ENCODE data around the gene LAMB1.
"Not testable (repeated sequence)": the region's sequence is repeated elsewhere in the genome, so short reads cannot be mapped to it uniquely, and the experiment has no call there.

LAMB1 gene

DNA sequence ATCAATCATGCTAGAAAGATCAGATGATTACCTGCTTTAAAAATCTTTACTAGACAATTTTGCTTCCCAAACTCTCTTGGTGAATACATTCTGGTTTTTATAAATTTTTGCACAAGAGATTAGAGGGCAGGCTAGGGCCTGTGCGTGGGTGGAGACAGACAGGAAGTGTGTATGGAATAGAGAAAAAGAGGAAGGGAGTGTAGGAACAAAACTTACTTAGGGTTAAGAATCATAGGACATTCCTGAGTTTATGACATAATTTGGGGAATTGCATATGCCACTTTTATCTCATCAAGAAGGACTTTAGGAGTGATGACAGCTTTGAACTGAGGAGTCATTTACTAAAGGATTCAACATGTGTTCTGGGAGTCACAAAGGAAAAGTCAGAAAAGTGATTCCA is 31.3 kb downstream of the LAMB1 start:
- peak; percentile 73 for DNase-seq

DNA sequence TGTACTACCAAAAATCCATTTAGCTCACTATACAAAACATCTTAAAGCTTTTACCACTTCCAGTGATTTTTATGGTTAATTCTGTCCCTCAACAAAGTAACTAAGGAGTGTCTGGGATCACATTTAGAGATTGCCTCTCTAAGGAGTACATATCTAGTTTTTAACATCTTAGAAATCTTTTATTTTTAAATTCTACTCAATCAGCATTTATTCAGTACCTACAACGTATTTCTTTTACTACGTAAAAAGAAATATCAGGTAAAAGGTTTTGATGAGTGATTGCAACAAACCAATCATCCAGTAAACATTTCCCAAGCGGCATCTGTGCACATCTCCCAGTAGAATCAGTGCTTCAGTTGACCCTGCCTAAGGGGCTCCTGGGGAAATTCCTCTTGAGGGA is 31.9 kb downstream of the LAMB1 start:
- no peak for DNase-seq

DNA sequence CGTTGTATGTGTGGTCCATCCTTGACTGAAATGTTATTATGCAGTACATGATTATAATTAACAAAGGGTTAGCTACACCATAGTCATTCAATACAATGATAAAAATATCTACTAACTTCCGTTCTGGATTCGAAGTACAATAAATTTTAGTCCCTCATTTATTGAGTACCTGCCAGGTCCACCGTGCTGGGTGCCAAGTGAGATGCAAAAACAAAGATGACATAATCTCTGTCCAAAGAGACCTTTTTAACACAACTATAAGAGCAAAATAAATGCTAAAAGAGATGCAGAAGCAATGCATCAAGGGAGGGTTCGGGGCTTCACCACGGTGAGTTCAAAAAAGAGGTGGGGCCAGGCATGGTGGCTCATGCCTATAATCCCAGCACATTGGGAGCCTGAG is 33.1 kb downstream of the LAMB1 start:
- no peak for DNase-seq

DNA sequence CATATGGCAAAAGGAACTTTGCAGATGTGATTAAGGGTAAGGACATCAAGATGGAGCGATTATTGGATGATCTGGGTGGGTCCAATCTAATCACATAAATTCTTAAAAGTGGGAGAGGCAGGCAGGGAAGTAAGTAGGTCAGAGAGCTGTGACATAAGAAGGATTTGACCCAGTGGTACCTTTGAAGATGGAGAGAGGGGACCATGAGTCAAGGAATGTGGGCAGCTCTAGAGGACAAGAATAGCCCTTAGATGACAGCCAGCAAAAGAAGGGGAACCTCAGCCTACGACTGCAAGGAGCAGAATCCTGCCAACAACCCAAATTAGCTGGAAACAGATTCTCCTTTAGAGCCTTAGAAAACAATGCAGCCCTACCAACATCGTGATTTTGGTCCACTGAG is 34.5 kb downstream of the LAMB1 start:
- DNase-seq = no peak

DNA sequence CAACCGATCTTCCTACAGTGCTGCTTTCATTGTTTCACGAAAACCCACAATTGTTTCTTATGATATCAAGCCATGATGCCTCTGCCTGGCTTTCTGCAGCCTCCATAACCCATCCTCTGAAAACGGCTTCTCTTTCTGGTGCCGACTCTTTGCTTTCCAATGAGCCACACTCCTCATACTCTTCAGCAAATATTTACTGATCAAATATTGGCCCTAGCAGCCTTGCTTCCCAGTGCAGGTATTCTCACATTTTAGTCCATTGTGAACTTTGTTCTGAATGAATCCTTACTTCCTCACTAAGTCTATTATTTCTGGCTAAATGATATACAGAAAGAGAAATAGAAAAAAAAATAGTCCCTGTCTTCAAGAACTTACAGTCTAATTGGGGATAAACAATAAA is 35.5 kb downstream of the LAMB1 start:
- no peak for DNase-seq

DNA sequence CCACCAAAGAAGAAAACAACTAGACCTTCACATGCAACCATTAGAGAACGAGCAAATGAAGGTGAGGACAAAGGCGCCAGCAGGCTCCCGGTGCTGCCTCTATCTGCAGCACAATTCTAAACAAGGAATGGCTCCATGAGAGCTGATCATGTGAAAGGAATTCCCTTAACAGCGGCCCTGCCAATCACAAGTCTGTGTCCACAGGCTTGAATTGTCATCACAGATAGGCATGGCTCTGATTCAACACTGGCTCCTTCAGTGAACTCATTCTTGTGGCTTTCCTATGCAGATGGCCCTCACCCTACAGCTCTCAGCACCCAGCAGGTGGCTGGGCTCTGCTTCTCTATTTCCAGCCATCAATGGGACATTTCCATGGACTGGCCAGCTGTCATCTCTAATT is 36.2 kb downstream of the LAMB1 start:
- peak; percentile 79 for DNase-seq

DNA sequence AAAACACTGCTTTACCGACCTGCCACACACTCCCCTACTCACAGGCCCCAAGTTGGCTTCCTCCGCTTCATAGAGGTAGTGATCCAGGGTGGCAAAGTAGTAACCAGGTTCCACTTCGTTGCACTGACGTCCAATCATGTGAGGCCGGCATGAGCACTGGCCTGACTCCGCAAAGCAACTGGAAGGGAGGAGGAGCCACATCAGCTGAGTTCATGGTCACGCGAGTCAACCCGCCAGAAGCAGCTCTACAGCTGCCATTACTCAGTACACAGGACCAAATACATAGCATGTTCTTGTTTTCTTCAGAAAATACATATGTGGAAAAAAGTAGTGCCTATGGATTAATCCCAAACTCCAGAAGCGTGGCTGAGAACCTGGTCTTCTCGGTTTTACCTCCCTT is 38.5 kb downstream of the LAMB1 start:
- no peak for DNase-seq

DNA sequence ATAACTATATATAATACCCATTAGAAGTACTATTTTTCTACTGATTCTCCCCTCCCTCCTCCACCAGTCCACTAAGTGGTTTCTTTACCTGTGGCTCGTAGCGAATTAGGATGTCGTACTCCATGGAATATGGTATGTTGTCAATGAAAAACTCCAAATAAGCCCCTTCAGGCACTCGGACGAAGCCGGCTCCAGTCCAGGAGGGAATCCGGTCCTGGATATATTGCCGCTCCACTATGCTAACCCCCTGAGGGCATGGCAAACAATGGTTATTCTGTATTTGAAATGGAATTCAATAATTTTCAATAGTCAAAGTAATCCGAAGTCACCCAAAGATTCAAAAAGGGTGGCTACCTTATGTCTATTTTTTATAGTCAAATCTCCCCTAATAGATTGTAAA is 40.1 kb downstream of the LAMB1 start:
- DNase-seq = no peak

DNA sequence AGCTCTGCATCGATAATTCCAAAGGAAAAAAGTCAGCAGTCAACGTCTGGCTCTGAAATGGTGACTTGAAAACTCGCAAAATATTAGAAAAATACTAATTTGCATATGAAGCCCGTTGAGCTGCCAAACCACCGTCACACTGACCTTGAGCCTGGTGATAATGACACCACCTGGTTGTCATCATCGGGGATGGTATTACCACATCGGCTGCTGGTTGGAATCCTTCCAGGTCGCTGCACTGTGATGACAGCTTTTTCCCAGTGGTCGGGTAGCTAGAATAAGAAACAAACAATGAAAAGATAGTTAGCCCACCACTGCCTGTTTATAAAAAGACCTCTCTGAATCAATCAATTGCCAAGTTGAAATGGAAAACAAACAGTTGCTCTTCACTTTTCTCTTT is 41.6 kb downstream of the LAMB1 start:
- no peak for DNase-seq

DNA sequence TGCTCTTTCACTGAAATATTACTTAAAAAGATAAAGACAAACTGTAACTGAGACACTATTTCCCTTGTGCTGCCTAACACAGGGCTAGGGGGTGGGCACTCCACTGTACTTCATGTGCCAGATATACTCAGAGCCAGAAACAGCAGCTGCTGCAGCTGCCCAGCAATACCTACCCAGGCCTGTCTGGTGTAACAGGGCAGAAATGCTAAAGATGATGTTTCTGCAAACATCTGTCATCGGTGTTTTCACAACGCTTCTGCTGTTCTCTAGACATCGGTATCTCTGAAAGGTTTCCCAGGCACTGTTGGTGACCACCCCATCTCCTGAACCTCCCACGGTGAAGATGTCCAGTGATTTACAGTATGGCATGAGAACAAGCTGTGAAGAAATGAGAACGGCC is 42.7 kb downstream of the LAMB1 start:
- DNase-seq = no peak

DNA sequence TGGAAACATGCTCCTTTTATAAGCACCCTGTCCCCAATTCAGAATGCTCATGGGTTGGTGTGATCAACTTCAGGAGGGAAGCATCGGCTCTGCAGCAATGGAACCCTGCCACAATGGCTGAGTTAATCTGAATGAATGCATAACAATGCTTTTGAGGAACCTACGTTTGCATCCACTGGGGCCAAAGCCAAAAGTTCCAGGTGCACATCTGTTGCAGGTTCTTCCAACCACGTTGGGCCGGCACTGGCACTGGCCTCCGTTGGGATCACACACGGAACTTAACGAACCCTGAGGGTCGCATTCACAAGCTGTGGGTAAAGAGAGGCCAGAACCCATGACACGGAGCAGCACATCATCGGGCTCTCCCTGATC is 43.4 kb downstream of the LAMB1 start:
- DNase-seq = no peak

DNA sequence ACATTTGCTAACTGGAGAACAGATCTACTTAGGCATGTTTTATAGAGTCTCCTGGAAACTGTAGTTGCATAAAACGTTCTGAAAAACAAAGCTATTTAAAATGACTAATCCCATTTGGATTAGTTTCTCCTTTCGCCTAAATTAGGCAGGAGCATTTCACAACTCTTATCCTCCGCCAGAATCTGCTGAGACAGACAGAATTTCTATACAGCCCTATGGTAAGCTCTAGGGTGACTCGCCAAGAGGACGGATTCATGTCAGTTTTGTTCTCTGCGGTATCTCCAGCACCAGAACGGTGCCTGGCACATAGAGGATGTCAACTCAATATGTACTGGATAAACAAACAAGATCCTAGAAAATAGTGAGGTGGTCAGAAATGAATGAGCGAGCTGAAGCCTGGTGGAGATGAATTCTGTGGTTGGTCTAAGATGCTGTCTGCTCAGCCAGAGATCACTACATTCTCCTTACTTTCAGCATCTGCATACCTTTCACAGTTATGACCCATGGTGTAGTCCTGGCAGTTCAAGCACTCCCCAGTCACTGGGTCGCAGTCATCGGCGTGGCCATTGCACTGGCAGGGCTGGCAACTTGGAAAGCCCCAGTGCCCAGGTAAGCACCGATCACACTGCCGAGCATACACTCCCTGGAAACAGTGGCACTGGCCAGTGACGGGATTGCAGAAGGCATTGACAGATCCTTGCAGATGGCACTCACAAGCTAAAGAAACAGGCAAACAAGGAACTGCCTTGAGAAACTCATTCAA is 44.0 kb downstream of the LAMB1 start:
- peak; percentile 87 for DNase-seq

DNA sequence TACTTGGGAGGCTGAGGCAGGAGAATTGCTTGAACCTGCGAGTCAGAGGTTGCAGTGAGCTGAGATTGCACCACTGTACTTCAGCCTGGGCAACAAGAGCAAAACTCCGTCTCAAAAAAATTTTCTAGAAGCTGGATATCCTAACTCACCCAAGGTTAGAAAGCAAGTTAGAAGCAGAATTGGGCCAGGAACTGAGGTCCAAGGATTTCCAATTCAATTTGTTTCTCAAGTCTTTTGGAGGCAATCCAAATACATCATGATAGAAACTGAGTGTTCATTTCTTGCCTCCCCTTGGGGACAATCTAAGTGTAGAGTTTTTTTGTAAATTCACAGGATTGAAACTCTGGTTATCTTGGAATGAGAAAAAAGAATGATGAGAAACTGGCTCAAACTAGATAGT is 45.5 kb downstream of the LAMB1 start:
- DNase-seq = no peak

DNA sequence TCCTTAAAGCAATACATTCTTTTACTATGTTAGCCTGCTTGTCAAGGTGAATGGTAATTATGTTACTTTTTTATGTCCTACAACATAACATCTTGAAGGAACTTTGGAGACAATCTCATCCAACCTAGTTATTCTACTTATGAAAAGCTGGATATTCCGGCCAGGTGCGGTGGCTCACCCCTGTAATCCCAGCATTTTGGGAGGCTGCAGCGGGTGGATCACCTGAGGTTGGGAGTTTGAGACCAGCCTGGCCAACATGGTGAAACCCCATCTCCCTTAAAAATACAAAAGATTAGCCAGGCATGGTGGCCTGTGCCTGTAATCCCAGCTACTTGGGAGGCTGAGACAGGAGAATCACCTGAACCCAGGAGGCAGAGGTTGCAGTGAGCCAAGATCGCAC is 46.0 kb downstream of the LAMB1 start:
- not testable (repeated sequence) for DNase-seq

DNA sequence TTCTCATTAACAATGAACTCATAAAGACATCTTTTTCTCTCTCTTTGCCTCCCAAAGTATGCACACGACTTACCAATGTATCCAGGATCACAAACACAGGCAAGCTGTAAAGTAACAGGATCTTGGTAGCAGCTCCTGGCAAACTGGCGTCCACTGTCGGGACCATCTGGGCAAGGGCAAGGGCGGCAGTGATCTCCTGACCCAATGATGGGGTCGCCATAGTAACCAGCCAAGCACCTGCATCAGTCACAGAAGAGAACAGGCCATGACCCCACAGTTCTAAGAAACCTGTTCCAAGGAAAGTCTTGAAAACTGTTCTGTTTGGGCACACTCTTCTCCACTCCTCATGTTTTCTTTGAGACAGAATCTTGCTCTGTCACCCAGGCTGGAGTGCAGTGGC is 47.6 kb downstream of the LAMB1 start:
- no peak for DNase-seq

DNA sequence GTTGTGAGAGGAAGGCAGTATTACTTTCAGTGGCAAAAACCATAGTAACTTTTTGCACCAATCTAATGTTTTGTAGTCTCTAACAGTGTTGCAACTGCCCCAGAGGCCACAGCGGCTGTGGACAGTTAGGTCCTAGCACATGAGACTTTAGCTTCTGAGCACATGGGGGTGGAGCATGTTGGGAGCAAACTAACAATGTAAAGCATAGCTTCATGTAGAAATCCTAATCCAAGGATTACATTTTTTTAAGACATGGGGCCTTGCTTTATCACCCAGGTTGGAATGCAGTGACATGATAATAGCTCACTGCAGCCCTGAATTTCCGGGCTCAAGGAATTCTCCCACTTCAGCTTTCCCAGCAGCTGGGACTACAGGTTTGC is 49.0 kb downstream of the LAMB1 start:
- DNase-seq = peak; percentile 30

DNA sequence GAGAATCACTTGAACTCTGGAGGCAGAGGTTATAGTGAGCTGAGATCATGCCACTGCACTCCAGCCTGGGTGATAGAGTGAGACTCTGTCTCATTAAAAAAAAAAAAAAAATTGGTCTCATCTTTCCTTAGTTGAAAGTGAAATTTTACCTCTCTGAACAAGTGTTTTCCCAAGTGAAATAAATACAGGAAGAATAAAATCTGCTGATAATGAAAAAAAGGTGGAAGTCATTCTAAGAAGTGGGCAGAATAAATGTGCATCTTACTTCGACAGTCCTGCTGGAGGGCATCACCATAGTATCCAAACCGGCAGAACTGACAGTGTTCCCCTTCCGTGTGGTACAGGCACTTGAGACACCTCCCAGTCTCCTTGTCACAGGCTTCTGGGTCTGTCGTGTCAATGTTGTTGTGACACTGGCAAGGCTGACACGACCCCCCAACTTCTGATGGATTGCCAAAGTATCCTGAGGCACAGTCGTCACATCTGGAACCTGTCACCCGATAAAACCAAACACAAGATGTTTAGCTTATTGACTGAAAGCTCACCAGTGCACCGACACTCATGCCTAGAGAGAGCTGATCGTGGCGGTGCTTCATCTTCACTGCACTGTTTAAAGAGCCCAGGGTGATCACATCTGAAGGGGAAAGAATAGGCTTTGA is 49.6 kb downstream of the LAMB1 start:
- no peak for DNase-seq

DNA sequence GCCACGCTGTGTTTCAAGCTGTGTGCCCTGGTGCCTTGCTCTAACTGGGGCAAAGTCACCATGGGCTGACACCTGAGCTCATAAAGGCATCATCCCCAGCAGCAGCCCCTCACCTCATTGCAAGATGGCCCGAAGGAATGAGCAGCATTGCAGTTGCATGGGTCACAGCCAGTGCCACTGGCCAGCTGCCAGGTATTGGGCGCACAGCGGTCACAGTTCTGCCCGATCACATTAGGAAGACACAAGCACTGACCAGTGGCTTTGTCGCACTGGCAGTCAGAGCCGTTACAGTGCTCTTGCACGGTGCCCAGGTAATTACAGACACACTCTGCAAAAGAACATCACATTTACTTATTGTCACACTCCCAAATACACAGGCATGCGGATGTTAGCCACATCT is 51.1 kb downstream of the LAMB1 start:
- no peak for DNase-seq

DNA sequence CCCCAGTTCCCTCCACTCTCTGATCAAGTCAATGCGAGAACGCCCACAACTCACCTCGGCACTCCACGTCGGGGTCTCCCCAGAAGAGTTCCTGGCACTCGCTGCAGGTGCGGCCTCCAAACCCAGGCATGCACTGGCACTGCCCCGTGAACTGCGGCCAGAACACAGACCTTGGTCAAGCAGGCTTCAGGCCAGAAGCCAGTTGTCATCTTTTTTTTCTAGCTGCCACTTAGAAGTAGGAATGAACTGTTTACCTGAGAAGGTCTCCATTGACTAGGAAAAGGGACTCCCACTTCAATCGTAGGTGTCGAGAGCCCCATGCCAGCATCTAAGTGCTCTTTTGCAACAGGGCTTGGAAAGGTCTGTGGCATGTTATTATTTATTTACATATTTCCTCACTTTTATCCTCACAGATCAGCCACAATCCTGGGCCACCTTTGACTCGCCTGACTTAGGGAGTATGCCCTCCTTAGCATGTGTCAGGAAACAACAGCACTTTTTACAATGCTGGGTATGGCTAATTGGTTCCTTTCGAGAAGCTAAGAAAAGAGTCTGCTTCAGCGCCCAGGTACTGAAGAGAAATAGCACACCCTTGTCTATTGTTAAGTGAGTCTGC is 51.7 kb downstream of the LAMB1 start:
- no peak for DNase-seq

DNA sequence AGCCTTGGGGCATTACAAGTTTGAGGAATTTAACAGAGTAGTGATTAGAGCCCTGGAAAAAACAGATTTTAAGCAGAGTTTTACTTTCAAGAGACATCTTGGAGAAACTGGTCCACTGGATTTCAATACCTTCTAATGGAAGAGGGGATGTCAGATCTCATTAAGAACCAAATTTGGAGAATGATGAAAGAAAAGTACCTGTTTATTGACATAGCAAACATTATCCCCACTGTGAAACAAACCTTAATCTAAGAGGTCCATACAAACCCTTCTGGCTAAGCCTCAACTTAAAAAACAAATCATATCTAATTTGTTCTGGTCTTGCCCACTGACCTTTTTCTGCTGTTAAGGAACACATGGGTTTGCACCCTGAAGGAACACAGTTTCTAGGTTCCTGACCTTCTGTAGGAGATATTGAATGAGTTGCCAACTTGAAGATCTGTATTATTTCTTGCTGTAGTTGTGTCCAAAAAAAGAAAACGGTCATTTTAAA is 53.5 kb downstream of the LAMB1 start:
- DNase-seq = no peak

DNA sequence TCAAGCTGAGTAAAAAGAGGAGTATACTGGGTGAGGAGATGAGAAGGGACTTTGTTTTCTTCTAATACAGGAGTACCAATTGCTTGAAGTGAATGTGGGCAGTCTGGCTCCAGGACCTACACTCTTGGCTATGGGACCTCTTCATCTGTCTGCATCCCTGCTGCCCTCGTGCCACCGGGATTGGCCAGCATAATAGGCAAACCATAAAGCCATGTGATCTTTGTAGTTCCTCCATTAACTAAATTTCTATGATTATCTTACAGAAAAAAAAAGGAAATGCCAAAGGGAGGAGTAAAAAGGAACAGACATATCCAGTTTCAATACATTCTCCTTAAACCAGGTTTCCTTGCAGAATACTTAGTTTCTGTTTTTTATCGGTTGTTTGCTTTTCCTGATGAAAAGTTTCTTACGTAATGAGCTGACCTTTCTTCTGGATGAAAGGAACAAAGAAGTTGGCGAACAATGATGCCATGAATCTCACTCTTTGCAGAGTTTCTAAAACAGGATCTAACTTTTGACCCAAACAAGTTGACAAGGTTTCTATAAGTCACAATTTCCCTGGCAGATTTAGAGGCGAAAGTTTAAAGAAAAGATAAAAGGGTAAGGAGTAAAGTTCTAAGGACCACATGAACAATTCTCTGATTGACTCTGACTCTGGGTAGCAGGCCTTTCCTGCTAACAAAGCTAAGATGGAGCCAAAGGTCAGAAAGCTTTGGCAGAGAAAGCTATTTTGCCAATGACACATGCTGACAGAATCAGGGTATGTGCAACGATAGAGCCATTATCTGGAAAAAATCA is 54.1 kb downstream of the LAMB1 start:
- peak; percentile 84 for DNase-seq

DNA sequence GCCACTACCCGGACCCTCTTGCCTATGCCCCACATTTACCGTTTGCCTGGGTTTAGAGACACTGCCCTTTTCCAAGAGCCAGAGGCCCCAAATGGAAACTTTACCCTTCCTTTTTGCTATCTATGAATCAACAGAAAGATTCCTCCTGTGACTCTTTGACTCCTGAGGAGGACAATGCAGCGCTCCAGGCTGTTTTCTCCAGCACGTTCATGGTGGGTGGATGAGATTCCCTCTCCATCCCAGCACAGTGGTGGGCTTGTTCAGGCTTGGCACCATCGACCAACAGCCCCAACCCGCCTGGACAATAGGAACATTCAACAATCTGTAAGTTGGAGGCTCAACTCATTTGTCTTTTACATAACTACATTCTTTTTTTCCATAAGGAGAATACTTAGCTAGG is 56.1 kb downstream of the LAMB1 start:
- no peak for DNase-seq

DNA sequence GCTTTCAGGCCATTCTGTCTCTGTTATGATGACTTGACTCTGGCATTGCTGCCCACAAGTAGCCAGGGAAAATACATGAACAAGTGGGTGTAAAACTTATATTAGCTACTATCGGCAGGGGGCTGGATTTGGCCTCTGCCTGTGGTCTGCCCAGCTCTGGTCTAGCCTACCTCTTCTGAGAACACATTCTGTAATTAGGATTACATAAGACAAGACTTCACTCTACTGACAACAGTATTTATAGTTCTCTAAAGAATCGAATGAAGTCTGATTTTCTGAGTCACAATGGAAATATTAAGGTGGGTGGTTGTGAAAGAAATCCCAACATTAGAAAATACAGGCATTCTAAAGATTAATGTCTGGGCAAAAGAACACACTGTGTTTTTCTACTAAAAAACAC is 56.5 kb downstream of the LAMB1 start:
- peak; percentile 70 for DNase-seq
